Gastroesophageal sphincter (tissue), 3 donors: ENCODE data around the gene F2RL3.

Experiments used
- EP300 ChIP-seq: sonication (generic); formaldehyde crosslinking; IDR thresholded peaks from one replicate; pipeline ENCODE4 v1.6.1; 2017; ENCODE audit warnings: antibody characterized with exemption, mild to moderate bottlenecking
- POLR2A ChIP-seq, 2 donors: fragments of 450-650 bp; IDR thresholded peaks; one replicate each; pipeline ENCODE4 v1.6.1; 2017; ENCODE audit warnings: antibody characterized with exemption in 2 of 2, mild to moderate bottlenecking in 2 of 2, moderate library complexity in 1 of 2
- POLR2AphosphoS5 ChIP-seq: sonication (generic); formaldehyde crosslinking; IDR thresholded peaks from one replicate; pipeline ENCODE4 v1.6.1; 2017; ENCODE audit warnings: antibody characterized with exemption
- TF ChIP-seq, protein P1 (sequence below), 4 experiments: fragments of 200-600 bp in 2 of 4; fragments of 450-650 bp in 2 of 4; sonication (generic) in 1 of 4; IDR thresholded peaks; one replicate each; pipeline ENCODE4 v1.5.1; 2017 to 2019; ENCODE audit warnings: antibody characterized with exemption in 4 of 4, mild to moderate bottlenecking in 2 of 4, moderate library complexity in 2 of 4

DNA sequence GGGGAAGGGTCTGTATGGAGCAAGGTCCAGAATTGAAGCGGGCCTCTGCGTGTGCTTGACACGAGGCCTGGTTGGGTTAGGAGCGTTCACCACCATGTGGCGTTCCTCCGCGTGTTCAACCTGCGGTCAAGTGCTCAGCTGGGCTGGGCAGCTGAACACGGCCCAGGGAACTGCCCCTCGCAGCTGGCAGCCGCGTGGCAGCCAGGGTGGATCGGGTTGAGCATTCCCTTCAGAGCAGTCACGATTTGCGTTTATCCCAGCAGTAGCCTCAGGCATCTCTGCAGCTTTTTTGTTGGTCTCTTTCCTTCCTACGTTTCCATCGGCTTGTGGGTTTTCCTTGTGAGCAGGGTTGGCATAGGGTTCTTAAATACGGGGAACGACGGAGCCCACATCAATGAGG lies 28.7 kb upstream of the F2RL3 start:
- TF ChIP-seq, protein P1, sequence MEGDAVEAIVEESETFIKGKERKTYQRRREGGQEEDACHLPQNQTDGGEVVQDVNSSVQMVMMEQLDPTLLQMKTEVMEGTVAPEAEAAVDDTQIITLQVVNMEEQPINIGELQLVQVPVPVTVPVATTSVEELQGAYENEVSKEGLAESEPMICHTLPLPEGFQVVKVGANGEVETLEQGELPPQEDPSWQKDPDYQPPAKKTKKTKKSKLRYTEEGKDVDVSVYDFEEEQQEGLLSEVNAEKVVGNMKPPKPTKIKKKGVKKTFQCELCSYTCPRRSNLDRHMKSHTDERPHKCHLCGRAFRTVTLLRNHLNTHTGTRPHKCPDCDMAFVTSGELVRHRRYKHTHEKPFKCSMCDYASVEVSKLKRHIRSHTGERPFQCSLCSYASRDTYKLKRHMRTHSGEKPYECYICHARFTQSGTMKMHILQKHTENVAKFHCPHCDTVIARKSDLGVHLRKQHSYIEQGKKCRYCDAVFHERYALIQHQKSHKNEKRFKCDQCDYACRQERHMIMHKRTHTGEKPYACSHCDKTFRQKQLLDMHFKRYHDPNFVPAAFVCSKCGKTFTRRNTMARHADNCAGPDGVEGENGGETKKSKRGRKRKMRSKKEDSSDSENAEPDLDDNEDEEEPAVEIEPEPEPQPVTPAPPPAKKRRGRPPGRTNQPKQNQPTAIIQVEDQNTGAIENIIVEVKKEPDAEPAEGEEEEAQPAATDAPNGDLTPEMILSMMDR (IDR thresholded peaks at IDR 0.05): no peak
- TF ChIP-seq POLR2A (IDR thresholded peaks at IDR 0.05): no peak
- no peak for TF ChIP-seq EP300
- no peak for TF ChIP-seq POLR2AphosphoS5
